Endothelial cell of umbilical vein (primary cell): ENCODE results near the gene TRAPPC2B. TPM values are rescaled to one million over a fixed set of nuclear protein-coding genes. Genes with fewer than 3 reads are reported as not detected.

Experiments used
- BruUV-seq: library from RNA; stranded (reverse); fragments of 400-500 nt; replicated peaks from 2 replicates; lab custom pipeline; 2021; lab: Mats Ljungman, UMichigan
- CTCF ChIA-PET: fragments of 300-600, 350-600 bp; sonication (Branson Sonifier 250); formaldehyde crosslinking; loops from one replicate; lab custom pipeline; 2021; ENCODE audit warnings: antibody characterized with exemption, inconsistent platforms; lab: Charles Lee
- POLR2A ChIA-PET: fragments of 300-600, 350-600 bp; sonication (Branson Sonifier 250); formaldehyde crosslinking; loops from one replicate; lab custom pipeline; 2021; ENCODE audit warnings: antibody characterized with exemption, inconsistent platforms; lab: Charles Lee
- DNase-seq: peaks from one replicate; pipeline ENCODE4 v3.0.0-alpha.2; 2011; ENCODE audit warnings: low read depth, low spot score
- FAIRE-seq: peaks from 2 replicates; lab custom pipeline; 2011; peaks lifted over from hg19 to GRCh38; lab: Jason Lieb, UNC
- H2AFZ ChIP-seq: 2 replicates; pipeline ENCODE4 v1.6.0; 2012; ENCODE audit warnings: low read depth, low read length, control low read depth, inconsistent platforms
- H3K27ac ChIP-seq: 2 replicates; pipeline ENCODE4 v1.5.1; 2011; ENCODE audit warnings: low read depth, mild to moderate bottlenecking, control low read depth, low read length, moderate library complexity; ENCODE audit not compliant: insufficient read depth
- H3K27me3 ChIP-seq, 2 experiments: 2 replicates each; pipeline versions ENCODE4 v1.6.0 to v1.6.1; 2011; ENCODE audit warnings: low read length in 2 of 2, mixed read lengths in 1 of 2; ENCODE audit not compliant: control insufficient read depth in 2 of 2, insufficient read depth in 2 of 2
- H3K36me3 ChIP-seq, 2 experiments: 2 replicates in 1 of 2; 3 replicates in 1 of 2; pipeline ENCODE4 v1.5.1; 2011; ENCODE audit warnings: low read length in 2 of 2, mild to moderate bottlenecking in 1 of 2, moderate library complexity in 1 of 2; ENCODE audit not compliant: control insufficient read depth in 2 of 2, insufficient read depth in 2 of 2; ENCODE audit errors: extremely low read depth in 1 of 2
- H3K4me1 ChIP-seq: 3 replicates; pipeline ENCODE4 v1.5.1; 2011; ENCODE audit warnings: mild to moderate bottlenecking, low read length; ENCODE audit not compliant: control insufficient read depth, insufficient read depth; ENCODE audit errors: extremely low read depth
- H3K4me2 ChIP-seq: 2 replicates; pipeline ENCODE4 v1.6.1; 2011; ENCODE audit warnings: low read length, control low read depth, mixed read lengths; ENCODE audit not compliant: insufficient read depth
- H3K4me3 ChIP-seq, 3 experiments: fragments of 200-600 bp in 1 of 3; sonication (generic), shearing (Covaris generic) in 1 of 3; replicated peaks in 1 of 3; 2 replicates each; pipeline ENCODE4 v1.5.1; 2011 to 2016; ENCODE audit warnings: control low read depth in 3 of 3, low read length in 3 of 3, mild to moderate bottlenecking in 2 of 3, inconsistent platforms in 1 of 3, low read depth in 1 of 3, moderate library complexity in 1 of 3; ENCODE audit not compliant: insufficient read depth in 1 of 3
- H3K79me2 ChIP-seq: 2 replicates; pipeline ENCODE4 v1.6.0; 2012; ENCODE audit warnings: low read length, inconsistent platforms; ENCODE audit not compliant: control insufficient read depth, insufficient read depth
- H3K9ac ChIP-seq: replicated peaks from 2 replicates; pipeline ENCODE3; 2011; ENCODE audit warnings: low read length, control low read depth; ENCODE audit not compliant: insufficient read depth; ENCODE audit errors: extremely low read depth
- H3K9me1 ChIP-seq: replicated peaks from 3 replicates; pipeline ENCODE4 v1.6.0; 2011; ENCODE audit warnings: mild to moderate bottlenecking, low read length; ENCODE audit not compliant: control insufficient read depth, insufficient read depth; ENCODE audit errors: extremely low read depth
- H3K9me3 ChIP-seq: replicated peaks from 2 replicates; pipeline ENCODE4 v1.5.1; 2012; ENCODE audit warnings: low read length, inconsistent platforms; ENCODE audit not compliant: control insufficient read depth, insufficient read depth
- H4K20me1 ChIP-seq: replicated peaks from 2 replicates; pipeline ENCODE3; 2011; ENCODE audit warnings: mild to moderate bottlenecking, low read length; ENCODE audit not compliant: control insufficient read depth, insufficient read depth; ENCODE audit errors: extremely low read depth
- EZH2 ChIP-seq: IDR thresholded peaks from 2 replicates; pipeline ENCODE4 v1.6.1; 2012; ENCODE audit warnings: borderline replicate concordance, low read depth, mild to moderate bottlenecking, moderate library complexity, low read length, inconsistent platforms; ENCODE audit not compliant: severe bottlenecking
- FOS ChIP-seq: IDR thresholded peaks from 2 replicates; pipeline ENCODE4 v1.6.1; 2011; ENCODE audit warnings: mild to moderate bottlenecking, low read length, moderate library complexity, borderline replicate concordance; ENCODE audit not compliant: insufficient read depth
- GATA2 ChIP-seq: IDR thresholded peaks from 2 replicates; pipeline ENCODE4 v1.7.0; 2011; ENCODE audit warnings: low read depth, mild to moderate bottlenecking, moderate library complexity, mixed read lengths, low read length; ENCODE audit not compliant: insufficient read length, insufficient read depth
- JUN ChIP-seq: IDR thresholded peaks from 2 replicates; pipeline ENCODE4 v1.6.1; 2011; ENCODE audit warnings: borderline replicate concordance, low read depth; ENCODE audit not compliant: insufficient read length, insufficient read depth
- MYC ChIP-seq: IDR thresholded peaks from one replicate; pipeline ENCODE4 v1.6.1; 2011; ENCODE audit warnings: mild to moderate bottlenecking, low read depth, low read length
- POLR2A ChIP-seq: IDR thresholded peaks from 2 replicates; pipeline ENCODE4 v1.6.1; 2012; ENCODE audit warnings: low read depth, mild to moderate bottlenecking, control low read depth, low read length
- POLR2AphosphoS5 ChIP-seq: IDR thresholded peaks from 2 replicates; pipeline ENCODE4 v1.6.1; 2012; ENCODE audit warnings: low read depth, mild to moderate bottlenecking, control low read depth, low read length, moderate library complexity; ENCODE audit not compliant: insufficient read depth
- dilution Hi-C: fragments of 300-500 bp; cut with MboI; formaldehyde crosslinking; loops from one replicate; pipeline ENCODE4 v1.15.0; 2019; ENCODE audit warnings: low sequenced_read_pairs; ENCODE audit not compliant: extremely low pct_ligation_motif_present
- intact Hi-C: fragments of 100-400 bp; cut with micrococcal nuclease; formaldehyde crosslinking; loops from one replicate; pipeline ENCODE4 v1.10.0; 2022
- polyA plus RNA-seq, 4 experiments: library from polyadenylated mRNA; depleted of rRNA in 3 of 4; stranded (reverse) in 3 of 4; unstranded in 1 of 4; fragments of >200 nt; gene quantifications; 2 replicates each; pipeline versions ENCODE4 v1.2.1 to v1.2.3, GENCODE V29; 2011 to 2012; ENCODE audit warnings: missing spikeins in 1 of 4
- total RNA-seq: library from RNA; stranded (reverse); gene quantifications from 2 replicates; pipeline ENCODE4 v1.2.3, GENCODE V29; 2021
- TF ChIP-seq, protein P1 (sequence below), 2 donors: IDR thresholded peaks; 1 replicate in 1 of 2; 2 replicates in 1 of 2; pipeline ENCODE4 v1.5.1; 2011; ENCODE audit warnings: low read length in 2 of 2, mild to moderate bottlenecking in 2 of 2, moderate library complexity in 2 of 2, control low read depth in 1 of 2, inconsistent platforms in 1 of 2, low read depth in 1 of 2; ENCODE audit not compliant: insufficient read depth in 1 of 2; ENCODE audit errors: extremely low read depth in 1 of 2
- TF ChIP-seq, protein P2 (sequence below): IDR thresholded peaks from 2 replicates; pipeline ENCODE4 v1.6.1; 2011; ENCODE audit not compliant: insufficient read depth, insufficient read length

The TRAPPC2B gene
- total and polyA plus RNA-seq, 2 donors (not counting 3 experiments of a cell fraction or from before 2014, with no cell fraction given), result 6.3 to 24.3 TPM

DNA sequence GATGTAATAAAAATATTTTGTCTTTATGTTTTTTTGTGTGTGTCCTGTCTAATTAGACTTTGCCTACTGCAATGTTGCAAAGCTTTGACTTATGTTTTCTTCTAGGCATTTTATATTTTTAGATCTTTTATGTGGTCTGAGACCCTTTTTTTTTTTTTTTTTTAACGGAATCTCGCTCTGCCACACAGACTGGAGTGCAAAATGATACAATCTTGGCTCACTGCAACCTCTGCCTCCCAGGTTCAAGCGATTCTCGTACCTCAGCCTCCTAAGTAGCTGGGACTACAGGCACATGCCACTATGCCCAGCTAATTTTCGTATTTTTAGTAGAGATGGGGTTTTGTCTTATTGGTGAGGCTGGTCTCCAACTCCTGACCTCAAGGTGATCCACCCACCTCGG lies 20.8 kb upstream of the TRAPPC2B start:
- Histone ChIP-seq H3K27me3 (peaks cover 0 to 3% of the 10 kb centered on the region in 2 experiments), H3K9me1 (no peaks in the 10 kb centered on the region), H3K79me2 (no peaks in the 10 kb centered on the region), H2AFZ (no peak overlapping the region), H3K4me2 (no peak overlapping the region), H3K4me3 (no peak overlapping the region), H3K36me3 (no peaks in the 10 kb centered on the region), H3K9me3 (no peaks in the 10 kb centered on the region), H3K27ac (no peak overlapping the region), H3K9ac (no peak overlapping the region), H4K20me1 (no peaks in the 10 kb centered on the region), H3K4me1 (no peaks in the 10 kb centered on the region)
- dilution Hi-C loops, result no loop called here
- FAIRE-seq (no peak), DNase-seq (no peak)
- intact Hi-C loops, result no loop called here
- no TSS peak for BruUV-seq
- POLR2A ChIA-PET, result no interaction called here
- TF ChIP-seq POLR2A, result no peak
- TF ChIP-seq, protein P1, sequence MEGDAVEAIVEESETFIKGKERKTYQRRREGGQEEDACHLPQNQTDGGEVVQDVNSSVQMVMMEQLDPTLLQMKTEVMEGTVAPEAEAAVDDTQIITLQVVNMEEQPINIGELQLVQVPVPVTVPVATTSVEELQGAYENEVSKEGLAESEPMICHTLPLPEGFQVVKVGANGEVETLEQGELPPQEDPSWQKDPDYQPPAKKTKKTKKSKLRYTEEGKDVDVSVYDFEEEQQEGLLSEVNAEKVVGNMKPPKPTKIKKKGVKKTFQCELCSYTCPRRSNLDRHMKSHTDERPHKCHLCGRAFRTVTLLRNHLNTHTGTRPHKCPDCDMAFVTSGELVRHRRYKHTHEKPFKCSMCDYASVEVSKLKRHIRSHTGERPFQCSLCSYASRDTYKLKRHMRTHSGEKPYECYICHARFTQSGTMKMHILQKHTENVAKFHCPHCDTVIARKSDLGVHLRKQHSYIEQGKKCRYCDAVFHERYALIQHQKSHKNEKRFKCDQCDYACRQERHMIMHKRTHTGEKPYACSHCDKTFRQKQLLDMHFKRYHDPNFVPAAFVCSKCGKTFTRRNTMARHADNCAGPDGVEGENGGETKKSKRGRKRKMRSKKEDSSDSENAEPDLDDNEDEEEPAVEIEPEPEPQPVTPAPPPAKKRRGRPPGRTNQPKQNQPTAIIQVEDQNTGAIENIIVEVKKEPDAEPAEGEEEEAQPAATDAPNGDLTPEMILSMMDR (IDR thresholded peaks at IDR 0.05; ENCODE audit: extremely low read depth in 1 of 2, insufficient read depth in 1 of 2, low read depth in 1 of 2, low read length in 2 of 2), result no peak
- TF ChIP-seq FOS, result no peak
- TF ChIP-seq EZH2, result no peak
- no peak for TF ChIP-seq MYC
- TF ChIP-seq GATA2, result no peak
- TF ChIP-seq, protein P2, sequence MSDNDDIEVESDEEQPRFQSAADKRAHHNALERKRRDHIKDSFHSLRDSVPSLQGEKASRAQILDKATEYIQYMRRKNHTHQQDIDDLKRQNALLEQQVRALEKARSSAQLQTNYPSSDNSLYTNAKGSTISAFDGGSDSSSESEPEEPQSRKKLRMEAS, result no peak
- TF ChIP-seq JUN, result no peak
- TF ChIP-seq POLR2AphosphoS5, result no peak
- CTCF ChIA-PET, result no interaction called here
